HG03521 (cell line): ENCODE results near the gene B4GALNT4.
A peak's percentile ranks its signal among the peaks of the same experiment; 100 is the strongest.
"Not testable (repeated sequence)": the region's sequence is repeated elsewhere in the genome, so short reads cannot be mapped to it uniquely, and the experiment has no call there.

Source experiments
- ATAC-seq: cut with Tn5 transposase; IDR thresholded peaks from one replicate; pipeline ENCODE4 v1.9.1; 2021; ENCODE audit warnings: mild to moderate bottlenecking, moderate library complexity; ENCODE audit not compliant: unreplicated experiment

Gene B4GALNT4

GRCh38 chr11:405323-405953 lies 36.1 kb downstream of the B4GALNT4 start:
- ATAC-seq, result no peak

- no peak for ATAC-seq
These were observed 36.9 kb downstream of the B4GALNT4 start for GRCh38 chr11:405954-406795.

- peak; percentile 79 for ATAC-seq
These were observed 37.7 kb downstream of the B4GALNT4 start for GRCh38 chr11:406796-407650.

DNA sequence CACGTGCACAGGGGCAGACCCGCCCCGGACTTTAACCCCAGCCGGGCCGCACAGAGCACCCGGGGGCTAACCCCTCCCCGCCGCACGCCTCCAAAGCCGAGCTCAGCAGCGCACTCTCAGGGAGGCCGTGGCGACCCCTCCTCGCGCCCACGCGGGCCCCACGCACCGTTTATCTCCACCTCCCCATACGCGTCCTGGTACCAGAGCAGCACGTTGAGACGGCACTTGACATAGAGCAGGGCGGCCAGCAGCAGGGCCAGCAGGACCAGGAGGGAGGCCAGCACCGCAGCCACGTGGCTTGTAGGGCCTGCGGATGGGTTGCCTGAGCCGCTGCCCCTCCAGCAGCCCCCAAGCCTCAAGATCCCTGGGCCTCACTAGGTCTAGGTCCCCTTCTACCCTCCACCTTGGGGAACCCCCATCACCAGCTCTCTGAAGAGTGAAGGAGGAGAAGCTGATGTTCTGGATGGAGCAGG lies 38.4 kb downstream of the B4GALNT4 start:
- peak; percentile 6 for ATAC-seq

GRCh38 chr11:408154-409007 lies 39.1 kb downstream of the B4GALNT4 start:
- ATAC-seq, result no peak

- ATAC-seq, result no peak
These were observed 39.8 kb downstream of the B4GALNT4 start for GRCh38 chr11:409008-409599.

DNA sequence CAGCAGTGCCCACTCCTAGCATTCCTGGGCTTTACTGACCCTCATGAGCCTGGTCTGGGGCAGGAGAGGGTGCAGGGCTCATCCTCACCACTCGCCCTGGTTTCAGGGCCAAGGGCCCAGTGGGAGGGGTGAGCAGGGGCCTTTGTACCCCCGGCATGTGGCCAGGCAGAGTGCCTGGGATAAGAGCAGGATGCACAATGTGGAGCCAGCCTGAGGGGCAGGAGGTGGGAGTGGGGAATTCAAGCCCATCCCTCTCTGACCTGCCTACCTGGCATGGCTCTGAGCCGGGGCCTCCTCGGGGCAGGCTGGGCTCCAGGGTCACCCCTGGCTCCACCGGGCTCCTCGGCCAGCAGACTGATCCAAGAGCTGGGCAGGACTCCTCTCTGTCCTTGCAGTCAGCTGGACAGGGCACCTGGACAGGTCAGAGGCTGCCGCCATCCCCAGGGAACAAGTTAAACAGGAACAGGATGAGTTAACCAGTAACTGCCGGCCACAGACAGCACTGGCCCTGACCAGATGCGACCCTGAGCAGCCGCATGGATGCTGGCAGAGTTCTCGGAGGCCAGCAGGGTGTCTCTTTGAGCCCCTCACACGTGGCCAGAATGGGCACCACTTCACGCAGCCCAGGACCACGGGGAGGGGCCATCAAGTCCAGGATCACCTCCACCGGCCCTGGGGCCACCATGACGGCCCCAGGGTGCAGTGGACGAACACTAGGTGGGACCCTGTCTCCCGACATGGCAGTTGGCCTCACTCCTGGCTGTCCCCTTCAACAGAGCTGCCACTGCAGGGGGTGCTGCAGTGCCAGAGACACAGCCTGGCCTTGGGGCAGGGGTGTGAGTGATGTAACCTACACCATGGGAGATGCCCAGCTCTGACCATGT lies 40.5 kb downstream of the B4GALNT4 start:
- no peak for ATAC-seq

DNA sequence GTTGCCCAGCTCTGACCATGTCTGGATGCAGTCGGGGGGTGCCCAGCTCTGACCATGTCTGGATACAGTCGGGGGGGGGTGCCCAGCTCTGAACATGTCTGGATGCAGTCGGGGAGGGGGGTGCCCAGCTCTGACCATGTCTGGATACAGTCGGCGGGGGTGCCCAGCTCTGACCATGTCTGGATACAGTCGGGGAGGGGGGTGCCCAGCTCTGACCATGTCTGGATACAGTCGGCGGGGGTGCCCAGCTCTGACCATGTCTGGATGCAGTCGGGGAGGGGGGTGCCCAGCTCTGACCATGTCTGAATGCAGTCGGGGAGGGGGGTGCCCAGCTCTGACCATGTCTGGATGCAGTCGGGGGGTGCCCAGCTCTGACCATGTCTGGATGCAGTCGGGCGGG lies 41.4 kb downstream of the B4GALNT4 start:
- ATAC-seq, result not testable (repeated sequence)

DNA sequence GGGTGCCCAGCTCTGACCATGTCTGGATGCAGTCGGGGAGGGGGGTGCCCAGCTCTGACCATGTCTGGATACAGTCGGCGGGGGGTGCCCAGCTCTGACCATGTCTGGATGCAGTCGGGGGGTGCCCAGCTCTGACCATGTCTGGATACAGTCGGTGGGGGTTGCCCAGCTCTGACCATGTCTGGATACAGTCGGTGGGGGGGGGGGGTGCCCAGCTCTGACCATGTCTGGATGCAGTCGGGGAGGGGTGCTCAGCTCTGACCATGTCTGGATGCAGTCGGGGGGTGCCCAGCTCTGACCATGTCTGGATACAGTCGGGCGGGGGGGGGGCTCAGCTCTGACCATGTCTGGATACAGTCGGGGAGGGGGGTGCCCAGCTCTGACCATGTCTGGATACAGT lies 42.2 kb downstream of the B4GALNT4 start:
- ATAC-seq, result not testable (repeated sequence)

DNA sequence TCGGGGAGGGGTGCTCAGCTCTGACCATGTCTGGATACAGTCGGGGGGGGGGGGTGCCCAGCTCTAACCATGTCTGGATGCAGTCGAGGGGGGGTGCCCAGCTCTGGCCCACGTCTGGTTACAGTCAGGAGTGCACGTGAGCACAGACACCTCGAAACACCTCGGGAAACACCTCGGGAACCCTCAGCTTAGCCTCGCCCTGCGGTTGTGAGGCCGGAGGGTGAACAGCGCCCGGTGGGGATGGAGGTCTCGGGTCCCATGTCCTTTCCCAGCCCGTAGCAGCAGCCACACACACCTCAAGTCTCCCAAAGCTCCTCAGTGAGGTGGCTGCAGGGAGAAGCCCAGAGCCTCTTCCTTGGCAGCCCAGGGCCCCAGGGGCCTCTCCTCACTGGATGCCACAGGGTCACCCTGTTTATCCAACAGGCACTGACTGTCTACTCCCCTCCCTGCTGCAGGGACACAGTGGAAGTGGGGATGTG lies 43.4 kb downstream of the B4GALNT4 start:
- no peak for ATAC-seq

DNA sequence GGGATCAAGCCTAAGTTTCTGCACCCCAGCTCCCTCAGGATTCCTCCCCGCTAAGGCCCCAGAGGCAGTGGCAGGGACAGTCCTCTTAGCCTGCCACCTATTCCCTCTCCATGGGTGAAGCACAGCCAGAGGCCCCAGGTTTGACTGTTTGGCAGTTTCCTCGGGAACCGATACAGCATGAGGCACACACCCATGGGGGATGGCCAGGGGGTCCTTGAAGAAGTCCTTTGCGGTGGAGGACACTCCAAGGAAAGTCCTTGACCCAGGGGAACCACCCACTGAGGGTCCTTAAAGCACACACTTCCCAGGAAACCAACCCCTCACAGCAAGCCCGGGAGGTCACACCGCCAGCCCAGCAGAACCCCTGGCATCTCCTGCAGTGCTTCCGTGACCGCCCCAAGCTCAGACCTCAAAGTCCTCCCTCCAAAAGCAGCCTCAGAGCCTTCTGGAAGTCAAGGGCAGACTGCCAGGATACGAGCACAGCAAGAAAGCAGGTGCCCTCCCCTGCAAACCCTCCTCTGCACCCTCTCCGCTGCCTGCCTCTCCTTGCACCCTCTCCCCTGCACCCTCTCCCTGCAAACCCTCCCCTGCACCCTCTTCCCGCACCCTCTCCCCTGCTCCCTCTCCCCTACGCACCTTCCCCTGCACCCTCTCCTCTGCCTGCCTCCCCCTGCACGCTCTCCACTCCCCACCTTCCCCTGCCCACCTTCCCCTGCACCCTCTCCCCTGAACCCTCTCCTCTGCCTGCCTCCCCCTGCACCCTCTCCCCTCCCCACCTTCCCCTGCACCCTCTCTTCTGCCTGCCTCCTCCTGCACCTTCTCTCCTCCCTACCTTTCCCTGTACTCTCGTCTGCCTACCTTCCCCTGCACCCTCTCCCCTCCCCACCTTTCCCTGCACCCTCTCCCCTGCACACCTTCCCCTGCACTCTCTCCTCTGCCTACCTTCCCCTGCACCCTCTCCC lies 44.1 kb downstream of the B4GALNT4 start:
- ATAC-seq, result no peak

DNA sequence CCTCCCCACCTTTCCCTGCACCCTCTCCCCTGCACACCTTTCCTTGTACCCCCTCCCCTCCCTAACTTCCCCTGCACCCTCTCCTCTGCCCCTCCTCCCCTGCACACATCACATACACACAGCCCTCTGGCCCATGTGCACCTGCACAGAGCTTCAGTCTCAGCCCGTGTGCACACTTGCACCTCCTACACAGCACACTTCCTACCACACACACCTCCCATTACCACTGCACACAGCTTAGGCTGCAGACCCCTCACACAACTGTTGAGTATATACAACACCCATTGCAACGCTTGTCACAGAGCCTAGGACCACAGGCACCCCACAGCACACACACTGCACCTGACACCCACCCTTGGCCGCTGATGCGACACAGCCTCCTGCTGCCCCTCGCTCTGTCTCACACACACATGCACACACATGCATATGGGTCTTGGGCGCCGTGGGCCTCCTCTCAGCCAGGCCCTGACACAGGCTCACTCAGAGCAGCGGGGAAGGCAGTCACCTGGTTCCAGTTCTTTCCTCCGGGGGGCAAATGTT lies 45.1 kb downstream of the B4GALNT4 start:
- no peak for ATAC-seq

- ATAC-seq, result no peak
These were observed 46.3 kb downstream of the B4GALNT4 start for GRCh38 chr11:415640-416041.

GRCh38 chr11:416051-416756 lies 46.9 kb downstream of the B4GALNT4 start:
- ATAC-seq, result no peak

- no peak for ATAC-seq
These were observed 47.7 kb downstream of the B4GALNT4 start for GRCh38 chr11:416757-417621.
